HepG2 (cell line): ENCODE data around the gene ZNF141.

ENCODE experiments used
- CTCF ChIP-seq: sonication (generic); formaldehyde crosslinking; IDR thresholded peaks from 2 replicates; pipeline ENCODE4 v1.5.0; 2020; ENCODE audit warnings: mild to moderate bottlenecking, missing genetic modification reagents, moderate library complexity
- MAFK ChIP-seq, 2 experiments: IDR thresholded peaks in 1 of 2; conservative IDR thresholded peaks in 1 of 2; 2 replicates each; pipeline ENCODE4 v1.6.1; 2011; ENCODE audit warnings: improper control_type of control experiment in 2 of 2, low read length in 2 of 2
- NBN ChIP-seq: fragments of 450-650 bp; conservative IDR thresholded peaks from 2 replicates; pipeline ENCODE4 v1.6.1; 2017
- NR2C2 ChIP-seq: sonication (generic); formaldehyde crosslinking; IDR thresholded peaks from 2 replicates; pipeline ENCODE4 v1.4.0; 2020; ENCODE audit warnings: missing genetic modification reagents, mild to moderate bottlenecking, moderate library complexity, borderline replicate concordance
- ZNF660 ChIP-seq: sonication (generic); formaldehyde crosslinking; IDR thresholded peaks from 2 replicates; pipeline ENCODE4 v1.5.1; 2020; ENCODE audit warnings: mild to moderate bottlenecking, low read depth, missing genetic modification reagents, borderline replicate concordance
- ZSCAN29 ChIP-seq: sonication (generic); formaldehyde crosslinking; conservative IDR thresholded peaks from 2 replicates; pipeline ENCODE4 v1.4.0; 2020; ENCODE audit warnings: mild to moderate bottlenecking, missing genetic modification reagents

GRCh38 chr4:328729-329128 is 8.9 kb upstream of the ZNF141 start:
- TF ChIP-seq ZSCAN29 (CRISPR knock-in tag) (no peak), CTCF (CRISPR knock-in tag) (no peak), NBN (no peak), NR2C2 (CRISPR knock-in tag) (no peak), ZNF660 (CRISPR knock-in tag) (no peak), MAFK (conservative IDR thresholded peaks at IDR 0.05 in 1 of 2, IDR thresholded peaks at IDR 0.05 in 1 of 2; ENCODE audit: low read length in 2 of 2) (no peak)
